GM18517 (cell line): ENCODE data around the gene ZC3HAV1L.
"Not testable (repeated sequence)": the region's sequence is repeated elsewhere in the genome, so short reads cannot be mapped to it uniquely, and the experiment has no call there.

ENCODE experiments used
- ATAC-seq: cut with Tn5 transposase; IDR thresholded peaks from one replicate; pipeline ENCODE4 v1.9.1; 2021; ENCODE audit warnings: mild to moderate bottlenecking, moderate library complexity; ENCODE audit not compliant: unreplicated experiment

The ZC3HAV1L gene

GRCh38 chr7:139023076-139023475, 12.8 kb downstream of the ZC3HAV1L start:
- ATAC-seq: no peak

DNA sequence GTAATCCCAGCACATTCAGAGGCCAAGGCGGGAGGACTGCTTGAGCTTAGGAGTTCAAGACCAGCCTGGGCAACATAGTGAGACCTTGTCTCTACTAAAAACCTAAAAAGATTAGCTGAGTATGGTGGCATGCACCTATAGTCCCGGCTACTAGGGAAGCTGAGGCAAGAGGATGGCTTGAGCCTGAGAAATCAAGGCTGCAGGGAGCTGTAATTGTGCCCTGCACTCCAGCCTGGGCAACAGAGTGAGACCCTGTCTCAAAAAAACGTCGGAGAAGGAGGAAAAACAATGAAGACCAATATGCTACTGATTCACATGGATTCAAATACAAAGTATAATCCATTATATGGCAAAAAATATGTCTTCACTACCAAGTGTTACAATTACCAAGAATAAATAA, 13.6 kb downstream of the ZC3HAV1L start:
- ATAC-seq: no peak

- ATAC-seq: no peak
These were observed 16.9 kb downstream of the ZC3HAV1L start for GRCh38 chr7:139018910-139019309.

DNA sequence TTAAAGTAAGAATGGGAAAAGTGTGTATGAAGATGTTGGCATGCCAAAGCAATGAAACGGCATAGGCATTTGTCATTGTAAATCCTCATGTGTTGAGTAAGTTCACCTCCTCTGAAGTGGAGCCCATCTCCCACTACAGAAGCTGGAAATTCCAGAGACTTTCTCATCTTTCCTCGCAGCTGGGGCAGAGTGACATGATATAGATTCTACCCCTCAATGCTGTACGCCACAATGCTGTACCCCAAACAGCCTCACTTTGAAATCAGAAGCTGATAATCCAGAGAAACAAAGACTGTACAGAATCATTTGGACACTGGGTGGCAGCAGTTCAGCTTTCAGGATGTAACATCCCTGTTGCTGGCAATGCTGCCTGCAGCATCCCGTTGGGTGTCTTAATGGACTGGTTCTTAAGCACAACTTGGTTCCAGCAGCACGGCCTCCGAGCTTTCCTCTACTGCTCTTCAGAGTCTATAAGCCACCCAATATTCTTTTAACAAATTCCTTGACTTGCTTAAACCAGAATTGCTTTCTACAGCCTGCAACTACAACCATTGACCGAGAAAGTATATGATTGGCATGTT, 18.8 kb downstream of the ZC3HAV1L start:
- ATAC-seq: peak; percentile 93

- ATAC-seq: no peak
These were observed 24.5 kb downstream of the ZC3HAV1L start for GRCh38 chr7:139011373-139011772.

DNA sequence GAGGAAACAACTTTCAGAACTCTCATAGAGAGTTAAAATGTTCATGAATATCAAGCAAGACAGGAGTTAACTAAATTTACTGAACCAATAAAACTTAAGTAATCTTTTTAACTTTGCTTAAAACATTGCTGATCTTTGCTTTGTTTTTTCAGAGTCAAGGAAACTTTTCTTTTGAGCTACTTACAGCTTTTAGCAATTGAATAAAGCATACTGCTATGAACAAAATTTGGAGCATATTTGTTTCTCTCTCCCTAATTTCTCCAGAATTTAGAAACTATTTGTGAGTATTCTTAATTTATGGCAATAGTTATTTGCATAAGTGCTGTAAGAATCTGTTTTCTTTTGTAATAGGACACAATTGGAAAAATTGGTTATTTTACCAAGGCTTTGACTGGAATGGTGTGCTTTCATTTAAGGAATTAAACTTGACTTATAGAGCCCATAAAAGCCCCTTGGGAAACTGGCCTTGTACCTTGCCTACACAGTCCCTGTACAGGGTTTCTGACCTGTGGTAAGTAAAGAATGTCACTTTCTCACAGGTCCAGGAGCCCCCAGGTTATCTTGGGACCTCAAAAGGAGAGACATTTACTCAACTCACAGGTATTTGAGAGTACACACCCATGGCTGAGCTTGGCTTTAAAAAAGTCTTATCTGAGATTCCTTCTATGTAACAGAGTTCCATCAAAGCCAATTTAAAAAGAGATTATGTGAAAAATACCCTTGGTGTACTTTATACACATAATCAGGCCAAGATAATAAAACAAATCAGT, 31.3 kb downstream of the ZC3HAV1L start:
- ATAC-seq: no peak

DNA sequence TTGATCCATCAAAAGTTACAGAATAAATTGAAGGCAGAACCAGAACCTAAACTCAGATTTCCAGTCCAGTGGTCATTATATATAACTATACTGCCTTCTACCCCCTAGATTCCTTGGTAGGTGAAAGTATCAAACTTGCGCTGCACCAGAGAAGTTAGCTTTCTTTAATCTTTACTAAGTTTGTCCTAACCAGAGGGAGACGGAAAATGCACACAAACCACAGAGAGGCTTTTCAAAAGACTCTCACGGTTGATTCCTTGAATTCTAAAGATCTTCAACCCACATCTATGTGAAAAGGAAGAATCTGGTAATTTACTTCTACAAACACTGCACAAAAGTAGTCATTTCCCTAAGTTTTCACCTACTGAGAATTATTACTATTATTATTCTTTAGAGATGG, 36.4 kb downstream of the ZC3HAV1L start:
- no peak for ATAC-seq

DNA sequence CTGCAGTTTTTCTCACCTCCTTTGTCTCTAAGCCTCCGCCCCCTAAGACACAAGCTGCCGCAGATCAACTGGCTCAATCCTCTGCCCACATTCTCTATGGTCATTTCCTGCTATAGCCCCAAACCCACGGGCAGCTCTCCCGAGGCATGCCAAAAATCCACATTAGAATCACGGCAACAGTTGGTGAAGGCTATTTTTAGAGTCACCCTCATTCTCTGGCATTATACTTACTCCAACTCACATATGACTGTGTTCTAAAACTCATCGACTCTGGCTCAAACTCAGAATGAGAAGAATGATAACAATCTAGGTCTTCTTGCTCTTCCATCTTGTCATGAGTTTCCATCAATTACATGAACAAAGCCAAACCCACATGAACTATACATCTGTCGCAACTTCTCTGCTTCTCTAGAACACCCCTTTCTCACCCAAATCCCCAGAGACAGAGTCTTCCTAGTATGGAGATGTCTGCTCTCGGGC, 43.8 kb downstream of the ZC3HAV1L start:
- no peak for ATAC-seq

DNA sequence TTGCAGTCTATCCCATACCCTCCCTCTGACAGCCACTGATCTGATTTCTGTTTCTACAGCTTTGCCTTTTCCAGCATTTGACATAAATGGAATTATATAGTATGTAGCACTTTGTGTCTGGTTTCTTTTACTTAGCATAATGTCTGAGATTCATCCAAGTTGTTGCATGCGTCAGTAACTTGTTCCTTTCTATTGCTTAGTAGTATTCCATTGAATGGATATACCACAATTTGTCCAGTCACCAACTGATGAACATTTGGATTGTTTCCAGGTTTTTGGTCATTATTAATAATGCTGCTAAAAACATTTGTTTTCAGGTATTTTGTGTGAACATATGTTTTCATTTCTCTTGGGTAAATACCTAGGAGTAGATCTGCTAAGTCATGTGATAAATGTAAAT, 48.2 kb downstream of the ZC3HAV1L start:
- no peak for ATAC-seq

DNA sequence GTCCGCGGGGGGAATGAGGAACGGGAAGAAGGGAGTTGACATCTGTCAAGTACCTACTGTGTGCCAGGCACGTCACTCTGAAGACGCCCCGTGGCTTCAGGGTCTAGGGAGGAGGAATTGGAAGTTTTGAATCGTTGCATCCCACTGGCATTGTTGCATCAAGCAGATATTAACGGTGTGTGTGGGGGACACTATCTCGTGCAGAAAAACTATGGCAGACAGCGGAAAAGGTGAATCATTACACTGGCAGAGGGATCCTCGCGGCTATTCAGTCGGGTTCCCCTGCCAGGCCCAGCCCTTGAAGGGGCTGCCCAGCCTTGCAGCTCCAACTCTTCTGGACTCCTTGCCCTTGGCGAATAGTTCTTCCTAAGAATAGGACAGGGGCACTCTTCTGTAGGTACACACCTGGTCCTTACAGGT, 53.6 kb downstream of the ZC3HAV1L start:
- no peak for ATAC-seq

DNA sequence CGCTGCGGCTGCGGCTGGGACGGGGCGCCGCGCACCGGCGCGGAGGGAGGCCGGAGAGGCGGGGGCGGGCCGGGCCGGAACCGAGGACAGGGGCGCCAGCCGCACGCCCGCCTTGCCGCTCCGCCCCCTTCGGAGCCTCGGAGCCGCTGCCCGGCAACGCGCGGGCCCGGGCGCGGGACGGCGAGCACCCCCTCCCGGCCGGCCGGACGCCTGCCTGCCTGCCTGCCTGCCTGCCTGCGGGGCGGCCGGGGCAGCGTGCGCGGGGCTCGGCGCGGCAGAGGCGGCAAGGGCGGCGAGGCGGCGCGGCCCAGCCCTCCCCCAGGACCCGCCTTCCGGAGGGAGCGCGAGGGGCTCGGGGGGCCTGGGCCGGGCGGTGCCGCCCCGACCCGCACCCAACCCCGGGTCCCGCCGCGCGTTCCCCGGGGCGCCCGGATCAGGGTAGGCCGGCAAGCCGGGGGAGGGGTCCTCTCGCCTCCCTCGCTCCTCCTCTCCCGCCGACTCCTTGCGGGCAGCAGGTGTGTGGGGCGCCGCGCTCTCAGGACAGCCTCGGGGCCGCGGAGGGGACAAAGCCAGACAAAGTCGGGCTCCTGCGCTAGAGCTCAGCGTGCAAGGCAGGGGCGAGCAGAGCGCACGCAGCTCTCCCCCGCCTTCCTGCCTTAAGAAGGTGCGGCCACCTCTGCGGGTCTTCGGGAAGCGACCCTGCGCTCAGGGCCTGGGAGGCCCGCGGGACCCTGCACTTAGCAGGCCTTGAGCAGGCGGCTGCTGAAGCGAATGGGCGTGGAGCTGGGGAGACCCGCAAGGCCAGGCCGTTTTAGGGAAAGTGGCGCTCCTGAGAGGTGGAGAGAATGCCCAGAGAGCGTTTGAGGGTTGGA, 54.3 kb downstream of the ZC3HAV1L start, which contains the start of gene KIAA1549:
Gene KIAA1549 (minus strand): TSS at position 58 of the 872 bp plus-strand sequence. CDS start 120 bp downstream, outside the sequence.
- ATAC-seq: peak; percentile 51

- ATAC-seq: peak; percentile 28
These were observed 55.1 kb downstream of the ZC3HAV1L start for GRCh38 chr7:138980563-138981291.

DNA sequence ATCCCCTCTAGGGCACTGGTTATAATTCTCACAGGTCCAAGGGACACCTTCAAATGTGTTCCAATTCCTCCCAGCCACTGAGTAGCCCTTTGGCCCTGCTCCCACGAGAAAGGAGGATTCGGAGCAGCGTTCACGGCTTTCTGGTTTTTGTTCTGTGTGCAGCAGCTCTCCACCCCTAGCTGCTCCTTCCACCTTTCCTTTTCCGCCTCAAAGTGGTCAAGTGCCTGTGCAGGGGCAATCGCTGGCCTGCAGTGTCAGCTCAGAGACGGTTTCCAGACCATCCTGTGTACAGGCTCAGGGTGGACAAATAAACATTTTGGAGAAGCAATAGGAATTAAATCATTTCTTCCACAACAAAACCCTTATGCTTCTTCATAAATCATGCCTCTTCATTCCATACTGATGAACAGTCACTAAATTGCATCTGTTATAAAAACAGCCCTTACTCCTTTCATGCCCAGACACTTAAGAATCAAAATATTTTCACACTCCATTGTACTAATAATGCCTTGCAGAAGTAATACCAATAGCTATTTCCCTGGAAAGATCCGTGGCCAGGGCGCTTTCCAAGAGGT, 55.8 kb downstream of the ZC3HAV1L start:
- ATAC-seq: no peak

GRCh38 chr7:138979226-138979979, 56.4 kb downstream of the ZC3HAV1L start:
- peak; percentile 44 for ATAC-seq

- ATAC-seq: no peak
These were observed 57.2 kb downstream of the ZC3HAV1L start for GRCh38 chr7:138978541-138979184.

DNA sequence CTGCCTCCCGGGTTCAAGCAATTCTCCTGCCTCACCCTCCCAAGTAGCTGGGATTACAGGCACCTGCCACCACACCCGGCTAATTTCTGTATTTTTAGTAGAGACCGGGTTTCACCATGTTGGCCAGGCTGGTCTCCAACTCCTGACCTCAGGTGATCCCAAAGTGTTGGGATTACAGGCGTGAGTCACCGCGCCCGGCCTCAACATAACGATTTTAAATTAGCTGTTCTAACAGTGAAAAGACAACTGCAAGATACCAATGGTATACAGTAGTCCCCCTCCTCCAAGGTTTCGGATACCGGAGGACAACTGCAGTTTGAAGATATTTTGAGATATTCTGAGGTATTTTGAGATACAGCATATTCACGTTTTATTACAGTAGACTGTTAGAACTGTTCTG, 59.7 kb downstream of the ZC3HAV1L start:
- ATAC-seq: not testable (repeated sequence)
